GM19395 (cell line): Measurements from ENCODE around the gene IP6K3.

ENCODE experiments used
- ATAC-seq: cut with Tn5 transposase; IDR thresholded peaks from one replicate; pipeline ENCODE4 v1.9.1; 2021; ENCODE audit warnings: mild to moderate bottlenecking, moderate library complexity; ENCODE audit not compliant: unreplicated experiment

Gene IP6K3

DNA sequence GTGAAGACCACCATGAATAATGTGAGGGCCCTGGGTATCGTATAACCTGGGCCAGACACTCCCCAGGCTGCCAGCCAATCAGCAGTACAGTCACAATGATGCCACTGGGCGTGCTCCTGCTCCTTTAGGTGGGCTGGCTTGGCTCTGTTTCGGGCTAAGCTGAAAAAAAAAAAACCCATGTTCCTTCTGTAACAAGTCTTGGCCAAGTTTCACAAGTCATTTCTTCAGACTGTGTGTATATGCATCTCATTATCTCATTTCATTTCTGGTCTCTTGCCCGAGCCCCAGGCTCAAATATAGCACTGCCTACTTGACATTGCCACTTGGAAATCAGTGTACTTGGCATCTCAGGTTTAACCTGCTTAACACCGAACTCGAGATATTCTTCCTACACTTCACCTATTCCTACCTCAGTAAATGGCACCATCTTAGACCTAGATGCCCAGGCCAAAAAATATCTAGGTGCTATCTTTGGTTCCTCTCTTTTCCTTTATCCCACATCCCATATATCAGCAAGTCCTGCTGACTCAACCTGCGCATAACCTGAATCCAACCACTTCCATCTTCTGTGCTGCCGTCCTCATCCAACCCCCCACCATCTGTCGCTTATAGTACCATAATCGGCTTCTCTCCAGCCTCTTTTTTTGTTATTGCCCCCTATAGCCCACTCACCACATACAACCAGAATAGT lies 37.0 kb downstream of the IP6K3 start:
- ATAC-seq, result no peak

- no peak for ATAC-seq
These were observed 38.0 kb downstream of the IP6K3 start for GRCh38 chr6:33708516-33709204.

DNA sequence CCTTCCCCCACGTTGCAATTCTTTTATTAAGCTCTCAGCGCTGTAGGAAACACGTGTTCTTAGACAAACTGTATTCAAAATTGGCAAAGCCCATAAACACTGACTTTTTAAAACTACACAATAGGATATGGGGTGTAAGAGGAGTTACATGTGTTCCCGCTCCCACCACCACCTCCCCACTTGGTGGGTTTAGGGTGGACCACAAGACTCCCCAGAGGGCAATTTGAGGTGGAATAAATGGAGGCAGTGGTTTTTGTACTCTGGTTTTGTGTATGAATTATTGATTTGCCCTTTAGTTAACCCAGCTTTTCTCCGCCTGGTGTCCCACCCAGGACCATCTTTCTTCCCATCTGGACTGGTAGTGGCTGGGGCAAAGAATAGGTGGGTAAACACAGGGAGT lies 38.9 kb downstream of the IP6K3 start:
- no peak for ATAC-seq

DNA sequence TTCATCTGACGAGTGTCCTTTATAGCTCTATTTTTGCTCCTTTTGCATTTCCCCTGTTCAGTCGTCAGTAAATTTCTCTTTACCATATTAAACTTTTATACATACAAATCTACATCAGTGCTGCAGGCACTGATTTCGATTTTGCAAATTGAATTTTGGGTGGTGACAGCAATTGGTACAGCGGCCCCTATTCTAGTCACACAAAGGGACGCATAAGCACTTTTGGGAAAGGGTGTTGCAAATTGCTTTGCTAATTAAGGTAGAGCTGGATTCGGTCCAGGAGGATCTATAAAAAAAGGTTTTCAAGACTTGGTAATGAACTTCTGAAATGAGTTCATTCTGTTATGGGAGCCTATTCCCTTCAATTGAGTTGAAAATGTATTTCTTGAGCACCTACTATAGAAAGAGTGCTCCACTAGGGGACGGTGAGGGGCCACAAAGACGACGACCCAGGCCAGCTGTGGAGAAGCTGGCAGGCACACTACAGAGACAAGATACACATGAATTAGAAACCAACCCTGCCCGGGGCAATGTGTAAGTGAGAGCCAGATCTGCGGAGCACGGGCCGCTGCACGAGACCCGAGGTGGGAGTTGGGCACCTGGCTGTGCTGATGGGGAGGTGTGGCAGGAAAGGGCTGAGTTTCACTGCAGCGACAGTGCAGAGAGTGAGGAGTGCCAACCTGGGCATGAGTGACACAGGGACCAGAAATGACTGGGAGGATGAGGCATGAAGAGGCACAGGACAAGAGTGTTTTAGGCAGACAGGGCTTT lies 40.6 kb downstream of the IP6K3 start:
- ATAC-seq, result no peak

GRCh38 chr6:33705268-33705885 lies 41.3 kb downstream of the IP6K3 start:
- no peak for ATAC-seq

- no peak for ATAC-seq
These were observed 42.3 kb downstream of the IP6K3 start for GRCh38 chr6:33704215-33705066.

DNA sequence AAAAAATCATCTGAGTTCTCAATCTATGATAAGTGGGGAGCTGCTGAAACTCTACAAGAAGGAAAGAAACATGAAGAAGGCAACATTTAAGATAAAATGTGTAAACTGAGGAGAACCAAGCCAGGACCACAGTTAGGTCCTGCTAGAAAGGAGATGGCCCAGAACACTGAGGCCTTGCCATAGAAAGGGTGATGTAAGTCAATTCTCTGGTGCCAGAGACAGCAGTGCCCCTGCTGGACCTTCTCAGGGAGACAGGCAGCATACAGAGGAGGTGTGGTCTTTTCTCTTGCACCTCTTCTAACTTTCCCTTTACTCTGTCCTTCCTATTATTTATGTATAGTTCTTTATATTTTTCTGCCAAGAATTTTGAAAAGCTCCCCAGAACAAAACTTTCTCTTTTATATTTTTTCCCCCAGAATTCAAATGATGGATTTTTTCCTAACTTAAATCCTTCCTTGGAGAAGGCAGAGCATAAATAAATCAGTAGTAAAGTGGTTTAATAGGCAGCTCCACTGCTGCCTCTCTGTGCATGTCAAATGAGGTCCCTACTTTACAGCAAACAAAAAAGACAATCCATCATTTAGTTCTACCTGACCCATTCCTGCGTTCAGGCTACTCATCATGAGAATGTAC lies 44.2 kb downstream of the IP6K3 start:
- no peak for ATAC-seq

DNA sequence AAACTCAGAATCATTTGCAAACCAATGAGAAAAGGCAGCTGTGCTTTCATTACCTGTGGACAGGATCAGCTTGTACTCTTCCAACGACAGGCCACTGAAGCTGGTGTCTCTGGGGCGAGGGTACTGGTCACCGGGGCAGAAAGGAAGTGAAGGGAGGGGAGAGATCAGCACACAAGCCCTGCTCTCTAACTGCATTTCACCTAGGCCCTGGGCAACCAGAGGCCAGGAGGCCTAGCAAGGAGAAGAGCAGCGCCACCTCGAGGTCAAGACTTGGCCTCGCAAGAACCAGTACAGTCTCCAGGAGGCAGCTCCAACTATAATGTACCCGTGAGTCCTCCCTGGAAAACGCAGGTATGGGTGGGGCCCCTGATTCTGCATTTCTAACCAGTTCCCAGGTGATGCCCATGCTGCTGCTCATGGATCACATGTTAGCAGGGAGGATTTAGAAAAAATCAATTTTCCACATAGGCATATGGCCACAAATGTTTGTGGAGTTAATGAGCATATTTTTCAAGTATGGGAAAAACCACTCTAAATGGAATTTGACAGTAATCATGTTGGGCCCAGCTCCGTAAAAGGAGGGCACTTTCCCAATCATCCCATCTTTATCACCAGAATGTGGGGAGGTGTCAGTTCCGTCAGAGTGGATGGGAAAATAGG lies 46.2 kb downstream of the IP6K3 start:
- ATAC-seq, result no peak

GRCh38 chr6:33699739-33700138 lies 47.0 kb downstream of the IP6K3 start:
- ATAC-seq, result no peak

DNA sequence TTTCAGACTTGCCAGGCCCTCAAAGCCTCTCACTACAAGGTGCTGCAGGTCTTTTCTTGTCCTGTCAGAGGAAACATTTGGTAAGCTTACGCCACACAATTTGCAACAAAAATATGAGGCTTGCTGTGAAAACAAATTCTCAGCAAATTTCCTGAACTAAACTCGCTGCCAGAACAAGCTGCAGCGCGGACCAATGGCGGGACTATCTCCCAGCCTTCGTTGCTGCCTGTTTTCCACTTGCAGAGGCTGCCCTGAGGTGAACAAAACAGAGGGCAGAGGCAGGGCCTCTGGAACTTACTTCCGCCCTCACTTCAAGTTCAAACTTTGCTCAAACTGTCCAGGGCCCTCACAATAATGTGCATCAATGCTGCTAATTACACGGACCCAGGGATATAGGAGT lies 47.6 kb downstream of the IP6K3 start:
- ATAC-seq, result no peak

GRCh38 chr6:33698494-33698893 lies 48.2 kb downstream of the IP6K3 start:
- ATAC-seq, result no peak

GRCh38 chr6:33697845-33698244 lies 48.9 kb downstream of the IP6K3 start:
- ATAC-seq, result no peak

DNA sequence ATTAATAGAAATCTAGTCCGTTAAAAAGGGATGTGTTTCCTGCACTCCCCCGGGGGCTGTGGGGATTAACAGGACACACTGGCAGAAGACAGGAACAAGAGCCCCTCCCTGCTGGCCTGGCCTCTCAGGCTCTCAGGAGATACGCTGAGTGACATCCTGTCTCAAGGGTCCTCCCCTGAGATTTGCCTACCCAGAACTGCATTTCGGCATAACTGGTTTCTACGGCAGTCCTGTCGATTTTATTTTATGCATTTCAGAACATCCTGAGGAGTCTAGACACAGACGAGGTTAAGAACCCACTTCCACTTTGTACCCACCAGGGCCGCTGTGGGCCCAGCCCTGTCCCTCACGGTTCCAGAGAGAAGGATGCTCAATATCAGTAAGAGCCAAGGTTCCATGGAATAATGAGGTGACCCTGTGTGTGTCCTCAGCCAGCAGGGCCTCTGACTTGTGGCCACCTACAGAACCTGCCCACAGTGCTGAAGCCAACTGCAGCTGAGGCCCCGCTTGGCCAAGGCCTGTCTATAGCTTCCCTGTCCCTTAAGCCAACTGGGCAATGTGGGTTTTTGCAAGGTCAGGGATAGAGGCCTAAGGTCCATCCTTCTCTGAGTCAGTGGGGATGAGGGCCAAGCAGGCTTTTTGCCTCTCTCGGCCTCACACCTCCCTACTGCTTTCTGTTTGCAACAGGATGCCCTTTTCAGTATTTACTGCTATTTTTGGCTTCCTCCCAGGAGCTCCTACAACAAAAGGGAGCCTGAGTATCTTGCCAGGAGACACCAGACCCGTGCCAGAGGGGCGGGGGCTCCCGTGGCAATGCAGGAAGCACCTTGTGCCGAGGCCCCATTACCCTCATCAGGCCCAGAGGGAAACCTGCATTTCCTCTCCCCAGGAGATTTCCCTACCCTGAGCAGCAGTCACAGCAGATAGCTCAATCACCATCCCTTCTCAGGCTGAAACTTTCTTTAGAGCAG lies 49.9 kb downstream of the IP6K3 start:
- no peak for ATAC-seq

DNA sequence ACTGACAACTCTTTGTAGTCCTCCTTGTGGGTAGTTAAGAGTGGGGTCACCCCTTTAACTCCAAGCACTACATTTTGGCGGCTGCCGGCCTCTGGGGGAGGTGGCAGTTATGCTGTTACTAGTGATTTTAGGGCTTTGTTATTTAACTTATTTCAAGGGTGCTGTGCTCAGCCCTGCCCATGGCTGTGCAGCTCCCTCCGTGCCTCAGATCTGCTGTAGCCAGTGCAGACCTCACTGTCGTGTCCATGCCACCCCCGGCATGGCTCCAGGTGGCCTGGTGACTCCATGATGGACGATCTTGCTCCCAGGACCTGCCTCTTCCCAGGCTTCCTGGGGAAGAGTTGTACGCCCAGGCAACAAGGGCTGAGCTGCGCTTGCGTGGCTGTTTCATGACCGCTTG lies 50.6 kb downstream of the IP6K3 start:
- ATAC-seq, result no peak

GRCh38 chr6:33695451-33695887 lies 51.2 kb downstream of the IP6K3 start:
- no peak for ATAC-seq

GRCh38 chr6:33694977-33695376 lies 51.7 kb downstream of the IP6K3 start:
- no peak for ATAC-seq

DNA sequence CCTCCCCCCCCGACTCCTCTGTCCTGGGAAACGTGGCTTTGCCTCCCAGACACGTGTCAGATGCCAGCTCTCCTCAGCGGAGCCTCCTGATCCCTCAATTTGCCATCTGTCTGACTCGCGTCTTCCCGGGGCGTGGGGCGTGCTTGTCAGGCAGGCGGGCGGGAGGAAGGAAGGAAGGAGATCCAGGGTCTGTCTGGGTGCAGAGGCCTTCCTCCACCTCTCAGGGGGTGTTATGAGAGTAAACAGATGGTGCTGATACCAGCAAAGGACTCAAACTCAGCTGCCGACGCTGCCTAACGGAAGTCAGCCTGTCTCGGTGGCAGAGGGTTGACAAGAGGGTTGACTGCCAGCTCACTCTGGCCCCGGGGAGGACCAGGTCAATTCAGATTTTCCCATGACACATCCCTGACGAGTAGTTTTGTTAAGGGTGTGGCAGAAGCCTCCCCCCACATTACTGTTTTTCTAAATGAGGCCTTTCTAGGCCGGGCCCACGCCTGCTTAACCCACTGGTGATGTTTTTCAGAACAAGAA lies 52.2 kb downstream of the IP6K3 start:
- no peak for ATAC-seq
